Measurements from ENCODE around the gene CEACAM6.
"Not testable (repeated sequence)": the region's sequence is repeated elsewhere in the genome, so short reads cannot be mapped to it uniquely, and the experiment has no call there.

The CEACAM6 gene

DNA sequence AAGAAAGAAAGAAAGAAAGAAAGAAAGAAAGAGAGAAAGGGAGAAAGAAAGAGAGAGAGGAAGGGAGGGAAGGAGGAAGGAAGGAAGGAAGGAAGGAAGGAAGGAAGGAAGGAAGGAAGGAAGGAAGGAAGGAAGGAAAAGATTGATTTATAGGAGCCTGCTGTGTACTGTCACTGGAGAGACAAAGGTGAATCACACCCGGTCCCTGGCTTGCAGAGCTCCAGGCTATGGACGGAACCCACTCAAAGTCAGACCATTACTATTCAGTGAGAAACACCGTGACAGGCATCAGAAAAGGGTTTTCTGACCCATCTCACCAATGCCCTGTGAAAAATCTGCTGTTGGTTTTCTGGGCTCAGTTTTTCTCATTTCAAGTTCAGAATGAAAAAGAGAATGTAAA, 7.3 kb upstream of the CEACAM6 start:
- DNase-seq (ENCODE audit: low spot score), result no peak

DNA sequence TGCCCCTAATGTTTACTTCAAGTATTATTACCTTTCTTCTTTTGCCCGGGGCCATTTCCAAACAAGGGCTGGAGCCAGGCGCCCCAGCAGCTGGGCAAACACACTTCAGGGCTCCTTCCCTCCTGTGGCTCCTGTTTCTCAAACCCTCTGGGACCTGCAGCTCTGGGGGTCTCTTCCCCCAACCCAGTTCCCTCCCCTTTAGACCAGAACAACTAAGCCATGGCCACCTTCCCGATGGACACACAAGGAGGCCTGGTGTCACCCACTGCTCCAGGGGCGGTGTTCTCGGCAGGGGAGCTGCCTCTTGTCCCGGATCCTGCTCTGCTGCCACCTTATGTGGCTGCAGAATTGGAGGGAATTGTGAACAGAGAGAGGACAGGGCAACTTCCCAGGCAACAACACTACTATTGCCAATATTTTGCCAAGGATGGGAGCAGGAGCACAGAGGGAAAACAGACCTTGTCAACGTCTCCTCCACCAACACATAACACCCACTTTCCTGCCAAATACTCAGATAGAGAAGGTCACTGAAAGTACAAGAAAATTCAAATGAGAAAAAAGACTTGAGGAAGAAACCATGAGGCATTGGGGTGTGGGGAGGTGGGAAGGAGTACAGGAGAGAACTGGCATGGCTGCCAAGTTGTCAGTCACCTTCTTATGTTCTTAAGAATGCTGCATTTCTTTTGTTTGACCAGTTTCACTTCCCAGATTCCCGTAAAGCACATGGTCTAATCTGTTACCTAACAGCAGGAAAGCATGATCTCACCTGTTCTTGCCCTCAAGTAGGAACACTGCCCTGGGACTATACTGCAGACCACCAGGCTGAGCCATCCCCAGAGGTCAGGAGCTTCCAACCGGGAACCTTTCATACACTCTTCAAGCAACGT, 4.8 kb upstream of the CEACAM6 start:
- DNase-seq (ENCODE audit: low spot score), result not testable (repeated sequence)

DNA sequence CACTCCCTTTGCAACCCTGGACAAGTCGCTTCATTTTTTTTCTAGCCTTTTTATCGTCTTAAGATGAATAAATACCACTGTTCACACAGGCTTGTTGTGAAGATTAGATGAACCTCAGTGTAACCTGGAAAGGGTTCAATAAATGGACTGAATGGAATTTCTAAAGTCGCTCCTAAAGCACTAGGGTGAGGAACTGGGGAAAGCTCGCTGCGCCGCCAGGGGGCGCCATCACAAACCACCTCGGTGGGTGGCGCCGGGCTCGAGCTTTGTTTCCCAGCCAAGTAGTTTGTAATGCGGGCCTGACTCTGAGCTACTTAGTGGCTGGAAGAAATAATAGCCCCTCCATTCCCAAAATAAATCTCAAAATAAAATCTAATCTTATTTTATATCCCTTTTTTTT, 2.2 kb upstream of the CEACAM6 start:
- DNase-seq (ENCODE audit: low spot score), result peak; percentile 49

DNA sequence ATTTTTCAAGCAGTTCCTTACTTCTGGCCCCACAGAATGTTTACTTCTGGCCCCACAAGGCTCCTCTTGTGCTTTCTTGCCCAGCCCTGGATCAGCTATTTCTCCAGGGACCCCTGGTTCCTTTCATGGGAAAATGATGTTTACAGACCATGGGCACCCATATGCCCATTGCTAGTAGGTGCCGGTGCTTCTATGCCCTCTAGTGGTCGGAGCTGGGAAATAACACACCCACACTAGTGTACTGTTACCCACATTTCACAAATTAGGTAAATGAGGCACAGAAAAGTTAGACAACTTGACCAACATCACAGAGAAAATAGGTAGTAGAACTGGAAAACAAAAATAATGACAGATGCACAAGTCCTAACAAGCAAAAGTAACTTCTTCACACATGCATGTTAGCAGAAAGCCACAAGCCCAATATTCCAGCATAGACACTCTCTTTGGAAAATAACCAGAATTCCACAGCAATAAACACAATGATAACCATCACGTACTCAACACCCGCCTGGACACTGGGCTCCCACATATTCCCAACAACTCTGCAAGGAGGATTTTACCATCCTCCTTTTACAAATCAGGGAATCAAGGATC, 1.3 kb upstream of the CEACAM6 start:
- DNase-seq (ENCODE audit: low spot score), result peak; percentile 55

DNA sequence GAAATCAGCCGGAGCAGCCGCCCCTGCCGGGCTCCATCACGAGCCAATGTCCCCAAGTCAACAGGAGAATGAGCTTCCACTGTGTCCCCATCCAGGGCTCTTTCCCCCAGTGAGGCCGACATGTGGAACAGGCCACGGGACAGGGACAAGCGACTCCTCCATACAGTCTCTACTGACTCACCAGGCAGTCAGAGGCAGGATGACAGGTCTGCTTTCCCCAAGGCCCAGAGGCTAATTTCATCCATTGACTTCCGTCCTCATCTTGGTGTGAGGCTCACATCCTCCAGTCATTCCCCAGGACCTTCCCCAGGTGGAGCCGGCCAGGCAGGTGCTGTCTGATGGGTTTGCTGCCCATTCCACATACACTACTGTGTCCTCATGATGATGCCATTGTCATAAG, 3.5 kb downstream of the CEACAM6 start:
- no peak for DNase-seq (ENCODE audit: low spot score)

DNA sequence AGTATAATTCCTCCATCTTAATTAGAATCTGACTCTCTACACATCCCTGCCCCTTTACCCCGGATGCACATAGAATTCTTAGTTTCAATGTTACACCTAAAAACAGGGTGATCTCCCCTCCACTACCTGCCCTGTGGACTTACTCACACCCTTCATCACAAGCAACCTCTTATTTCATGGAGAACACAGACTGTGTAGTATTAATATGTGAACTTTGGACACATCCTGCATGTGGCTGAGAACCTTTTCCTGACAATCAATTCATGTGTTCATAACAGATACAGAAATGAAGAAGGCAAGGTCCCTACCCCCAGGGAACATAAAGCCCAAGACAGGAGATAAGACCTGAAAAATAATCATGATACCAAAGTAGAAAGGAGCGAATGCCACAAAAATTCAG, 11.8 kb downstream of the CEACAM6 start:
- no peak for DNase-seq (ENCODE audit: low spot score)

DNA sequence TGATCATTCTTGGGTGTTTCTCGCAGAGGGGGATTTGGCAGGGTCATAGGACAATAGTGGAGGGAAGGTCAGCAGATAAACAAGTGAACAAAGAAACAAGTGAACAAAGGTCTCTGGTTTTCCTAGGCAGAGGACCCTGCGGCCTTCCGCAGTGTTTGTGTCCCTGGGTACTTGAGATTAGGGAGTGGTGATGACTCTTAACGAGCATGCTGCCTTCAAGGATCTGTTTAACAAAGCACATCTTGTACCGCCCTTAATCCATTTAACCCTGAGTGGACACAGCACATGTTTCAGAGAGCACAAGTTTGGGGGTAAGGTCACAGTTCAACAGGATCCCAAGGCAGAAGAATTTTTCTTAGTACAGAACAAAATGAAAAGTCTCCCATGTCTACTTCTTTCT, 12.8 kb downstream of the CEACAM6 start:
- not testable (repeated sequence) for DNase-seq (ENCODE audit: low spot score)

DNA sequence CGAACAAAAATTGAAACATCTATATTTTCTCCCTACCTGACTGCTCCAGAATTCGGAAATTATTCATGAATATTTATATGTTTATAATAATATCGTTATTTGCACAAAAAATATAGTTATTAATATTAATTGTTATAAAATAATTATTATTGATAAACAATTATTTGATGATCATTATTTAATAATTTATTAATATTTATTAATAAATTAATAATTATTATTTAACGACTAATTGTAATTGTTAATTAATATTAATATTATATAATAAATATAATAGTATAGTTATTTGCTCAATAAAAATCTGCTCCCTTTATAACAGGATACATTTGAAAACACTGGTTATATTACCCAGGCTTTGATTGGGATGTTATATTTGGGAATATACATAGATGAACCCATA, 14.3 kb downstream of the CEACAM6 start:
- DNase-seq (ENCODE audit: low spot score), result no peak

DNA sequence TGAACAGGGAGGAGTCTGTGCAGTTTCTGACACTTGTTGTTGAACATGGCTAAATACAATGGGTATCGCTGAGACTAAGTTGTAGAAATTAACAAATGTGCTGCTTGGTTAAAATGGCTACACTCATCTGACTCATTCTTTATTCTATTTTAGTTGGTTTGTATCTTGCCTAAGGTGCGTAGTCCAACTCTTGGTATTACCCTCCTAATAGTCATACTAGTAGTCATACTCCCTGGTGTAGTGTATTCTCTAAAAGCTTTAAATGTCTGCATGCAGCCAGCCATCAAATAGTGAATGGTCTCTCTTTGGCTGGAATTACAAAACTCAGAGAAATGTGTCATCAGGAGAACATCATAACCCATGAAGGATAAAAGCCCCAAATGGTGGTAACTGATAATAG, 16.1 kb downstream of the CEACAM6 start:
- DNase-seq (ENCODE audit: low spot score), result no peak

DNA sequence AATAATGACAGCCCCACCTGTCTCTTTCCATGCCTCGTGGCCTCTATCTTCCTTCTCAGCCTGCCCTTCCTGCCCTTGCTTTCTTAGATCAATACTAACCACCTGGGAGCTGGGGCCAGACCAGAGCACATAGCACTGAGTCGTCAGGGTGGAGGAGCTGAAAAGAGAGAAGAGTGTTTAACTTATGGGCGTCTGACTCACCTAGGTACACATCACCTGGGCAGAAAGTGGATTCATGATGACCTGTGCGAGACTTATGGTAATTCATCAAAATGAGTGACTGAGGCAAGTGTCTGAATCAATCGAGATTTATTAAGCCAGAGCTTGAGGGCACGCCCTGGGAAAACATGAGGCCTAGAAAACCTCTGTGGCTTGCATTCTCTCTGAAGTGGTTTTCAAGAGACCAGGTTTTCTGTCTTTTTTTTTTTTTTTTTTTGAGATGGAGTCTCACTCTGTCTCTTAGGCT, 19.2 kb downstream of the CEACAM6 start:
- peak; percentile 100 for DNase-seq (ENCODE audit: low spot score)

DNA sequence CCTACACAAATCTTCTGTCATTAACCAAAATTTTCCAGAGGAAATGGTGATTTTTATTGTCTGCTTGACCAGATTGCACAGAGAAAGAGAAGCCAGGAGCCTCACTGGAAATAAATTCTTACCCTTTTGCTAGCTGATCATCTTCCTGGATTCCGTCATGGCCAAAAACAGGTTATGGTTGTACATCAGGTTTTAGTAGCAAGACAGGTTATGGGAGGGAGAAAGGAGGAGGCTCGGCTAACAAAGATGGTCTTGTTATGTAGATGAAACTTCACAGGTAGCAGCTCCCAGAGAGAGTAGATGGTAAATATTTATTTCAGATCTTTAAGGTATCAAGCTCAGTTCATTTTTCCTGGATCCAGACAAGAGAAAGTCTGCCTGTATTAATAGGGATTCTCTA, 21.4 kb downstream of the CEACAM6 start:
- no peak for DNase-seq (ENCODE audit: low spot score)

DNA sequence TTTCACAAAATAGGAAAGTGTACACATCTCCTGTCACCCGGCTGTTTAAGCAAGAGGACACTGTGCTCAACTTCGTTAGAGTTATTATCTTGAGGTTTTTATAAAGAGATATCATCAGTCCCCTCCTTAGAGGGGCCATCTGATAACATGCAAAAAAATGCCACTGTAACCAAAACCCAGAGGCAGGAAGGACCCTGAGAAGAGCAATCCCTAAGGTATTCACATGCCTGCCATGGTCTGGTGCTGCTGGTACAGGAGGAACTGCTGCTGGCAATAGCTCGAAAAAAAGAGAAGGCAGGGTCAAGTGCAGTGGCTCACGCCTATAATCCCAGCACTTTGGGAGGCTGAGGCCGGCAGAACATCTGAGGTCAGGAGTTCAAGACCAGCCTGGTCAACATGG, 28.3 kb downstream of the CEACAM6 start:
- DNase-seq (ENCODE audit: low spot score), result no peak

DNA sequence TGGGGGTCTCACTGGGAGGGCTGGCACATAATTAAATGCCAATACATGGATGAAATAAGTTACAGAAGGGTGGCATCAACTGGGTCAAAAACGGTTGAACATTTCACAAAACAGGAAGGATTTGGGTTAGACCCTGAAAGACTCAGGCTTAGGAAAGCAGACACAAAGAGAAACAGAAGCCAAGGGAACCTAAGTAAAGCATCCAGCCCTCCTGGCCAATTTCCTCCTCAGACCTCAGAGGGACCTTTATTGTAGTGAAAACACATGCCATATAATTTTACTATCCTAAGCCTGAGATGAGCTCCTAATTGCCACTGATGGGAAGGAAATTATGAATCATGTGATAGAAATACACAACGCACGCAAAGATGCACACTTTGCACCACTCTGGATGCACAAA, 29.0 kb downstream of the CEACAM6 start:
- no peak for DNase-seq (ENCODE audit: low spot score)

DNA sequence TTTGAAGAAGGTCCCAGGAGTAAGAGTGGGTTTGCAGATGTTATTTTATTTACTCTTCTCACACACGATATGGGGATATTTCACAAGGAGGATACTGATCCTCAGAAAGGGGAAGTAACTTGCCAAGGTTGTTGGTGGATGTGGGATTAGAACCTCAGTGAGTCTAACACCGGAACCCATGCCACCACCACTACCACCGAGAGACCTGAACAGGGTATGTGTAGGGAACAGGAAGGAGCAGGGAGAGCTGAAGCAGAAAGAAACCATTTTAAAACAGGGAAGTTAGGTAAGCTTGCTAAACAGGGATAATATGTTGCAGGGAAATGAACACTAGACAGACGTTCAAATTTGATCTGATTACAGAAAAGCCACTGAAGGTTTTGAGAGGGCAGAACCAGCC, 29.4 kb downstream of the CEACAM6 start:
- DNase-seq (ENCODE audit: low spot score), result no peak

DNA sequence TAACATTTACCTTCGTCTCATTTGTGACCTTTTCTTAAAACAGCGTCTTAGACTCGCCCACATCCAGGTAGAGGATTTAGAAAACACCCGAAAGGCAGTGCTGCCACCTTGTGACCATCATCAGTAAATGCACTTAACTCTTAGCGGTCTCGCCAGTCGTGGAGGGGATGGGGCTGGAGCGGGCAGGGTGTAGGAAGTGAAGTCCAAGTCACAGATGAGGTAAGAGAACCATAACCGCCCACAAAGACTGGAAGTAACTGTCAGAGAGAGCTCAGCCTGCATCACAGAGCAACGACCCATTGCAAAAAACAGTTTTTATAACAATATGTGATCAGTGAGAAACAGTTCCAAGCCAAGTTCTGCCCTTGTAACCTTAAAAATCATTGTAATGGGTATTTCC, 30.3 kb downstream of the CEACAM6 start:
- DNase-seq (ENCODE audit: low spot score), result peak; percentile 86

DNA sequence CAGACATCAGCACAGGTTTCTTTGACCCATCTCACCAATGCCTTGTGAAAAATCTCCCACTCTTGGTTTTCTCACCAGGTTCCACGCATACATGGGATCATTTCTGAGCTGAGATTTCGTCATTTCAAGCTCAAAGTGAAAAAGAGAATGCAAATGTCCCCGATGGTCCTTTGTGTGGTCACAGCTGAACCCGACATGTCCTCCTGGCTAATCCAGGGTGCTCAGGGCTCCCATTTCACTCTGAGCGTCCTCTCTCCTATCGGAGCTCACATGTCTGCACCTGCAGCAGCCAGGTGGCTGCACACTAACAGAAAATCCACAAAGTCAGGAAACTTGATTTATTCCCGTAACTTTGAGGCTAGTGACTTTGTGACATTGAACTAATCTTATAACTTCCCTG, 31.7 kb downstream of the CEACAM6 start:
- DNase-seq (ENCODE audit: low spot score), result no peak

DNA sequence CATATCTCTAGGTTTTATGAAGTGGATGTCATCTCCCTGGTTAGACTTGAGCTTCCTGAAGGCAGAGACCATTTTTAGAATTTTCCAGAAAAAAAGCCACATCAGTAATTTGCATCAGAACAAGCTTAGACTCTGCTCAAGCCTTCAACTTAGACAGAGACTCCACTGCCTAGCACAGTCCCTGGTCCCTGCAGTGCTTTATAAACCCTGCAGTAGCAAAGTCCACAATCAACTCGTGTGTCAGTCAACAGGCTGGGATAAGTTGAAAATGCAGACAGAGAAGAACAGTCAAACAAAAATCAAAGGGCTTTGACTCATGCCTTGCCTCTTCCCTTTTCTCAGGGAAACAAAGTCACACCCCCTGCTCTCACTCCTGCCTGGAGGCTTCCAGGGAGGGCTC, 33.2 kb downstream of the CEACAM6 start:
- not testable (repeated sequence) for DNase-seq (ENCODE audit: low spot score)

DNA sequence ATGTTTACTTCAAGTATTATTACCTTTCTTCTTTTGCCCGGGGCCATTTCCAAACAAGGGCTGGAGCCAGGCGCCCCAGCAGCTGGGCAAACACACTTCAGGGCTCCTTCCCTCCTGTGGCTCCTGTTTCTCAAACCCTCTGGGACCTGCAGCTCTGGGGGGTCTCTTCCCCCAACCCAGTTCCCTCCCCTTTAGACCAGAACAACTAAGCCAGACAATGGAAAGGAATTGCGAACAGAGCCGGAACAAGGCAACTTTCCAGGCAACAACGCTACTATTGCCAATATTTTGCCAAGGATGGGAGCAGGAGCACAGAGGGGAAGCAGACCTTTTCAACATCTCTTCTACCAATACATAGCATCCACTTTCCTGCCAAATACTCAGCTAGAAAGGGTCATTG, 33.7 kb downstream of the CEACAM6 start:
- DNase-seq (ENCODE audit: low spot score), result not testable (repeated sequence)

DNA sequence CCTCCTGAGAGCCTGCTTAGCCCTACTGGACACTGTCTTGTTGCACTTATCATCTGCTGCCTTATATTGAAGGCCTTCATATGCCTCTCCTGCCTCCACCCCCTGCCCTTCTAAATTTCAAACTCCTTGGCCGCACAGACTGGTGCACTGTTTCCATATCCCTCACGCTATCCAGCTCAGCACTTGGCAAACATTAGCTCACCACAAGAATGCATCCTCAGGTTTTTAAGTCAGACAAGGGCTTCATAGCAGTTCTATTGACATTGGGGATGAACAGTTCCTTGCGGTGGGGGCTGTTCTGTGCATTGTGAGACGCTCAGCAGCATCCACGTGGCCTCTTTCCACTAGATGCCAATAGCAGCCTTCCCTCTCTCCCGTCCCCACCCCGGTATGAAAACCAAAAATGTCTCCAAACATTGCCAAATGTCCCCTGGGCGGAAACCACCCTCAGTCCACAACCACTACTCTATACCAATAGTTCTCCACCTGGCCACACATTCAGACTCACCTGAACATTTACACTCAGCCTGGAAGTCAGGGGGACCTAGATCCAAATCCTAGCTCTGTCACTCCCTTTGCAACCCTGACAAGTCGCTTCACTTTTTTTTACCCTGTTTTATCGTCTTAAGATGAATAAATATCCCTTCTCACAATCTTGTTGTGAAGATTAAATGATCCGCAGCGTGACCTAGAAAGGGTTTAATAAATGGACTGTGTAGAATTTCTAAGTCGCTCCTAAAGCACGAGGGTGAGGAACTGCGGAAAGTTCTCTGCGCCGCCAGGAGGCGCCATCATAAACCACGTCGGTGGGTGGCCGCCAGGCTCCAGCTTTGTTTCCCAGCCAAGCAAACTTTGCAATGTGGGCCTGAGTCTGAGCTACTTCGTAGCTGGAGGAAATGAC, 37.4 kb downstream of the CEACAM6 start:
- DNase-seq (ENCODE audit: low spot score), result peak; percentile 48

DNA sequence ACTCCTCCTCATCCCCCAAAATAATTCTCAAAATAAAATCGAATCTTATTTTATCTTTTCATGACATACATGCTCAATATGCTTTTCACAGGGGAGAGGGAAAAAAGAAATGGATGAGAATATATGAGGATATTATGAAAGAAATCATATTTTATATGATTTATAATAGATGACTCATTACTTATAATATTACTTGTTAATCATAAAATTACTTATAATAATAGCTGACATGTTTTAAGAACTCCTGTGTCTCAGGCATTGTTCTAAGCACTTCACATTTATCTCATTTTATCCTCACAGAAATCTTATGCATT, 38.0 kb downstream of the CEACAM6 start:
- no peak for DNase-seq (ENCODE audit: low spot score)

DNA sequence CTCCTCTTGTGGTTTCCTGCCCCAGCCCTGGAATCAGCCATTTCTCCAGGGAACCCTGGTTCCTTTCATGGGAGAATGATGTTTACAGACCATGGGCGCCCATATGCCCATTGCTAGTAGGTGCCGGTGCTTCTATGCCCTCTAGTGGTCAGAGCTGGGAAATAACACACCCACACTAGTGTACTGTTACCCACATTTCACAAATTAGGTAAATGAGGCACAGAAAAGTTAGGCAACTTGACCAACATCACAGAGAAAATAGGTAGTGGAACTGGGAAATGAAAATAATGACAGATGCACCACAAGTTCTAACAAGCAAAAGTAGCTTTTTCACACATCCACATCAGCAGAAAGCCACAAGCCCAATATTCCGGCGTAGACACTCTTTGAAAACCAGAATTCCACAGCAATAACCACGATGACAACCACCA, 39.7 kb downstream of the CEACAM6 start:
- DNase-seq (ENCODE audit: low spot score), result peak; percentile 59

DNA sequence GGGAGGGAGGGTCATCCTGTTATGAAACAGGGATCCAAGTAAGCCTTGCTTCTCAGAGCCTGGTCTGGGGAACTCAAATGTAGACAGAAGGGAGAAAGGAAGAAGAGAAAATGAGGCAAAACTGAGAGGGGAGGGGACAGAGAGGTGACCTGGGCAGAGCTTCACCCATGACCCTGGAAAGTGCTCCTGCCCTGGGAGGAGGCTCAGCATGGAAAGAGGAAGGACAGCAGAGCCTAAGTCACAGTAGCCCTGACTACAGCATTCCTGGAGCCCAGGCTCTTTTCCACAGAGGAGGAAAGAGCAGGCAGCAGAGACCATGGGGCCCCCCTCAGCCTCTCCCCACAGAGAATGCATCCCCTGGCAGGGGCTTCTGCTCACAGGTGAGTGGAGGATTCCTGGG, 41.0 kb downstream of the CEACAM6 start, which contains the start of gene CEACAM3:
Gene CEACAM3, plus strand, starts transcription at position 226 of the 400 bp plus-strand sequence. Its CDS starts 91 bp downstream, at position 317.
- DNase-seq (ENCODE audit: low spot score), result no peak

DNA sequence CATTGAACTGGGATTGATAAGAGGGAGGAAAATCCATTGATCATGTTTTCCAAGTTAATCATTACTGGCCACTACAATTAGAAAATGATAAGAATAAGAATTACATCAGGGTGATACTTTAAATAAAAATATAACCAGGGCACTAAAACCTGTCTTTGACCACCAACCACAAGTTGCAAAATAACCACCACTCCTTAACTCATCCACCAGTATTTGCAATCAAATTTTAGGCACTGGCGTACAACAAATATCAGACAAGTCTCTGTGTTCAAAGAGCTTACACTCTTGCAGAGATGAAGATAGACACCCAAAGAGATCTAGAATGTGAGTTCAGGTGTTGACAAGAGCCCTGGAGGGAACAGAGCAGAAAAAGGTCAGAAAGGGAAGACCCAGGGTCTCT, 41.6 kb downstream of the CEACAM6 start:
- no peak for DNase-seq (ENCODE audit: low spot score)

All from SW480 (cell line).